Stomach (tissue), 9 donors: ENCODE results near the gene HLA-DRA. TPM values are rescaled to one million over a fixed set of nuclear protein-coding genes. Genes with fewer than 3 reads are reported as not detected.
"Not testable (repeated sequence)": the region's sequence is repeated elsewhere in the genome, so short reads cannot be mapped to it uniquely, and the experiment has no call there.

Experiments
- DNase-seq, 2 donors: peaks; one replicate each; pipeline versions ENCODE4 v3.0.0 to v3.0.0-alpha.2; 2013 to 2019
- H3K27ac ChIP-seq, 5 donors: fragments of 200-600 bp in 4 of 5; sonication (generic) in 4 of 5; one replicate each; pipeline ENCODE4 v1.5.1; 2013 to 2019; ENCODE audit warnings: mild to moderate bottlenecking in 1 of 5, moderate library complexity in 1 of 5
- H3K27me3 ChIP-seq, 3 donors: fragments of 200-600 bp; sonication (generic); one replicate each; pipeline ENCODE4 v1.5.1; 2017 to 2019; ENCODE audit warnings: mixed run types in 1 of 3
- H3K36me3 ChIP-seq, 4 donors: fragments of 200-600 bp; sonication (generic); 1 replicate in 3 of 4; 2 replicates in 1 of 4; pipeline ENCODE4 v1.5.1; 2016 to 2019
- H3K4me1 ChIP-seq, 4 donors: fragments of 200-600 bp; sonication (generic); one replicate each; pipeline ENCODE4 v1.5.1; 2016 to 2019
- H3K4me3 ChIP-seq, 4 donors: fragments of 200-600 bp; sonication (generic) in 3 of 4; one replicate each; pipeline ENCODE4 v1.5.1; 2016 to 2019; ENCODE audit warnings: mild to moderate bottlenecking in 1 of 4
- H3K9me3 ChIP-seq, 4 donors: fragments of 200-600 bp; sonication (generic); one replicate each; pipeline ENCODE4 v1.5.1; 2016 to 2019
- EP300 ChIP-seq: sonication (generic); formaldehyde crosslinking; IDR thresholded peaks from one replicate; pipeline ENCODE4 v1.6.1; 2017; ENCODE audit warnings: antibody characterized with exemption
- POLR2A ChIP-seq, 4 donors: fragments of 450-650 bp; IDR thresholded peaks; one replicate each; pipeline ENCODE4 v1.6.1; 2016; ENCODE audit warnings: antibody characterized with exemption in 4 of 4, control low read depth in 2 of 4, mild to moderate bottlenecking in 1 of 4, moderate library complexity in 1 of 4
- POLR2AphosphoS5 ChIP-seq, 3 donors: sonication (generic); formaldehyde crosslinking; IDR thresholded peaks; one replicate each; pipeline ENCODE4 v1.6.1; 2016; ENCODE audit warnings: antibody characterized with exemption in 3 of 3
- WGBS, 5 donors: extraction: QIAGEN DNeasy Blood & Tissue Kit in 3 of 5; methylation state at CpG; one replicate each; pipeline versions ENCODE4 v1.1.5 to v1.1.7; 2013 to 2018; 5-methylcytosine and 5-hydroxymethylcytosine counted together
- intact Hi-C: fragments of 100-400 bp; cut with DNase I; formaldehyde crosslinking; loops from one replicate; pipeline ENCODE4 v1.15.1; 2023; ENCODE audit warnings: low total_unique reads
- polyA plus RNA-seq, 3 donors: library from polyadenylated mRNA; stranded (reverse); fragments of 200-250 nt; gene quantifications; one replicate each; pipeline ENCODE4 v1.2.3, GENCODE V29; 2013
- total RNA-seq, 5 donors: library from RNA; depleted of rRNA; stranded (reverse); fragments of >200 nt; gene quantifications; one replicate each; pipeline versions ENCODE4 v1.1.0 to v1.2.3, GENCODE V29; 2014 to 2016
- TF ChIP-seq, protein P1 (sequence below), 7 experiments: fragments of 450-650 bp in 4 of 7; fragments of 200-600 bp in 3 of 7; sonication (generic) in 3 of 7; IDR thresholded peaks; one replicate each; pipeline ENCODE4 v1.5.1; 2016 to 2019; ENCODE audit warnings: antibody characterized with exemption in 7 of 7, control low read depth in 2 of 7, mild to moderate bottlenecking in 1 of 7
- donor health status: healthy with polysubstance abuse.
- donor health status: Bipolar disorder and iron deficiency.
- donor health status: healthy.

Gene HLA-DRA
- total and polyA plus RNA-seq, 8 donors, result 25.8 to 252 (median 92.7) TPM

DNA sequence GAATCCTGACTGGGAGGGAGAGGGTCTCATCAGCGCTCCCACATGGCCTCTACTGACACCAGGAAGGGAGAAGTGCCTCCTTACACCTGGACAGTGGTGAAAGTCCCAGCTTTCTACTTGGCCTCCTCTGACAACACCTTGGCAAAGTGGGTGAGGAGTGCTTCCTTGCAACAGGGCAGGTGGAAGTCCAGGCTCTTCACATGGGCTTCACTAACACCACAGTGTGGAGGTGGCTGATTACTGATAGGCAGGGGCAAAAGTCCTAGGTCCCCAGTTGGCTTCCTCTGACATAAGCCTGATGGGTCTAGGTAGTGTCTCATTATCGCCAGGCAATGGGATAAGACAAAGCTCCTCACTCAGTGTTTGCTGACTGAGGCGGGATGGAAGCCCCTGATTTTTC is 9.5 kb upstream of the HLA-DRA start:
- Histone ChIP-seq H3K27ac (no peak overlapping the region), H3K27me3 (peaks cover 0 to 6% (median 0%) of the 10 kb centered on the region in 3 donors), H3K36me3 (no peaks in the 10 kb centered on the region), H3K4me3 (no peak overlapping the region), H3K4me1 (no peaks in the 10 kb centered on the region), H3K9me3 (no peaks in the 10 kb centered on the region)
- intact Hi-C loops, result no loop called here
- WGBS, 5 donors, result 71 to 92% (median 77%) methylated on average over 2 to 3 of the region's 3 CpGs
- no peak for DNase-seq
- no peak for TF ChIP-seq POLR2A (IDR thresholded peaks at IDR 0.05)
- TF ChIP-seq, protein P1, sequence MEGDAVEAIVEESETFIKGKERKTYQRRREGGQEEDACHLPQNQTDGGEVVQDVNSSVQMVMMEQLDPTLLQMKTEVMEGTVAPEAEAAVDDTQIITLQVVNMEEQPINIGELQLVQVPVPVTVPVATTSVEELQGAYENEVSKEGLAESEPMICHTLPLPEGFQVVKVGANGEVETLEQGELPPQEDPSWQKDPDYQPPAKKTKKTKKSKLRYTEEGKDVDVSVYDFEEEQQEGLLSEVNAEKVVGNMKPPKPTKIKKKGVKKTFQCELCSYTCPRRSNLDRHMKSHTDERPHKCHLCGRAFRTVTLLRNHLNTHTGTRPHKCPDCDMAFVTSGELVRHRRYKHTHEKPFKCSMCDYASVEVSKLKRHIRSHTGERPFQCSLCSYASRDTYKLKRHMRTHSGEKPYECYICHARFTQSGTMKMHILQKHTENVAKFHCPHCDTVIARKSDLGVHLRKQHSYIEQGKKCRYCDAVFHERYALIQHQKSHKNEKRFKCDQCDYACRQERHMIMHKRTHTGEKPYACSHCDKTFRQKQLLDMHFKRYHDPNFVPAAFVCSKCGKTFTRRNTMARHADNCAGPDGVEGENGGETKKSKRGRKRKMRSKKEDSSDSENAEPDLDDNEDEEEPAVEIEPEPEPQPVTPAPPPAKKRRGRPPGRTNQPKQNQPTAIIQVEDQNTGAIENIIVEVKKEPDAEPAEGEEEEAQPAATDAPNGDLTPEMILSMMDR (IDR thresholded peaks at IDR 0.05), result no peak
- no peak for TF ChIP-seq EP300
- no peak for TF ChIP-seq POLR2AphosphoS5 (IDR thresholded peaks at IDR 0.05)

- DNase-seq, result no peak
- intact Hi-C loops, result no loop called here
- Histone ChIP-seq H3K4me3 (no peak overlapping the region), H3K27ac (no peak overlapping the region), H3K4me1 (no peaks in the 10 kb centered on the region), H3K9me3 (no peaks in the 10 kb centered on the region), H3K27me3 (peaks cover 0 to 6% (median 0%) of the 10 kb centered on the region in 3 donors), H3K36me3 (no peaks in the 10 kb centered on the region)
- WGBS, 5 donors, result 46 to 77% (median 64%) methylated on average over 3 of the region's 3 CpGs
- TF ChIP-seq, protein P1 (IDR thresholded peaks at IDR 0.05), result no peak
- no peak for TF ChIP-seq POLR2A (IDR thresholded peaks at IDR 0.05)
- no peak for TF ChIP-seq POLR2AphosphoS5 (IDR thresholded peaks at IDR 0.05)
- no peak for TF ChIP-seq EP300
Observed at GRCh38 chr6:32431142-32431541, 8.5 kb upstream of the HLA-DRA start.

GRCh38 chr6:32432050-32432450 is 7.6 kb upstream of the HLA-DRA start:
- H3K4me3 ChIP-seq, result no peak overlapping the region
- no peak overlapping the region for H3K27ac ChIP-seq
- peaks cover 0 to 6% (median 0%) of the 10 kb centered on the region in 3 donors for H3K27me3 ChIP-seq
- no peaks in the 10 kb centered on the region for H3K4me1 ChIP-seq
- intact Hi-C loops, result no loop called here
- TF ChIP-seq, protein P1 (IDR thresholded peaks at IDR 0.05), result peak in 3 of 7 experiments; percentile 21 to 52 (median 23)
- no peak for TF ChIP-seq EP300
- no peak for TF ChIP-seq POLR2A (IDR thresholded peaks at IDR 0.05)
- H3K9me3 ChIP-seq, result no peaks in the 10 kb centered on the region
- peak in 1 of 2 donors; percentile 51 for DNase-seq
- WGBS, 5 donors, result 0 to 5% (median 3%) methylated on average over 1 of the region's 1 CpG
- H3K36me3 ChIP-seq, result no peaks in the 10 kb centered on the region

- H3K4me3 ChIP-seq, H3K9me3 ChIP-seq, H3K36me3 ChIP-seq, DNase-seq, H3K27ac ChIP-seq, H3K27me3 ChIP-seq, intact Hi-C loops, H3K4me1 ChIP-seq: not testable (repeated sequence)
- WGBS, 5 donors, result 85 to 100% (median 94%) methylated on average over 1 of the region's 1 CpG
Observed at GRCh38 chr6:32433950-32434349, 5.7 kb upstream of the HLA-DRA start.

DNA sequence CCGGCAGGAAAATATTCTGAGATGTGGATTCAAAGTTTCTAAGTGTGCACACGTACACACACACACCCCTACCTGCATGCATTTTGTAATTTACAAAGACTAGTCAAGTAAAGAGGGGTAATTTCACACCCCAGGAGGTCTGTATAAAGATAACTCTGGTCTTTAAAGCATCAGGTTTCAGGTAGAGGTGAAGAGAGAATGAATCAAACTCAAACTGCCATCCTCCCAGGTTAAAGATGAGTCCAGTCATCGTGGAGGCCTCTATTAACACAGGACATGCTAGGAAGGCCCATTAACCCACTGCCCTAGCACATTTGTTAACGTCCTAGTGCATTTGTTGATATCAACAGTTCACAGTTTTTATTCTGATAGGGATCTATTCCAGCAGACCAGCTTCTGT is 3.5 kb upstream of the HLA-DRA start:
- TF ChIP-seq EP300 (no peak), POLR2AphosphoS5 (IDR thresholded peaks at IDR 0.05) (no peak), POLR2A (IDR thresholded peaks at IDR 0.05) (no peak)
- TF ChIP-seq, protein P1 (IDR thresholded peaks at IDR 0.05), result no peak
- H3K27ac ChIP-seq, result peak overlapping the region in 1 of 5 donors; percentile 69
- intact Hi-C loops, result no loop called here

More for the DNA sequence above, 3.5 kb upstream of the HLA-DRA start:
- H3K9me3 ChIP-seq, result no peaks in the 10 kb centered on the region
- DNase-seq, result no peak
- H3K4me3 ChIP-seq, result no peak overlapping the region
- no peaks in the 10 kb centered on the region for H3K36me3 ChIP-seq
- H3K27me3 ChIP-seq, result no peaks in the 10 kb centered on the region
- WGBS, 5 donors, result 58 to 67% (median 62%) methylated on average over 4 of the region's 4 CpGs
- peaks cover 0 to 10% (median 3%) of the 10 kb centered on the region in 4 donors for H3K4me1 ChIP-seq
